GM12801 (cell line): ENCODE data around the gene PLA2G10.
"Not testable (repeated sequence)": the region's sequence is repeated elsewhere in the genome, so short reads cannot be mapped to it uniquely, and the experiment has no call there.

Experiments used
- TF ChIP-seq, protein P1 (sequence below): IDR thresholded peaks from one replicate; pipeline ENCODE4 v1.5.1; 2011; ENCODE audit warnings: control low read depth; ENCODE audit not compliant: insufficient read length; ENCODE audit errors: extremely low read depth

PLA2G10 gene, protein sequence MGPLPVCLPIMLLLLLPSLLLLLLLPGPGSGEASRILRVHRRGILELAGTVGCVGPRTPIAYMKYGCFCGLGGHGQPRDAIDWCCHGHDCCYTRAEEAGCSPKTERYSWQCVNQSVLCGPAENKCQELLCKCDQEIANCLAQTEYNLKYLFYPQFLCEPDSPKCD

DNA sequence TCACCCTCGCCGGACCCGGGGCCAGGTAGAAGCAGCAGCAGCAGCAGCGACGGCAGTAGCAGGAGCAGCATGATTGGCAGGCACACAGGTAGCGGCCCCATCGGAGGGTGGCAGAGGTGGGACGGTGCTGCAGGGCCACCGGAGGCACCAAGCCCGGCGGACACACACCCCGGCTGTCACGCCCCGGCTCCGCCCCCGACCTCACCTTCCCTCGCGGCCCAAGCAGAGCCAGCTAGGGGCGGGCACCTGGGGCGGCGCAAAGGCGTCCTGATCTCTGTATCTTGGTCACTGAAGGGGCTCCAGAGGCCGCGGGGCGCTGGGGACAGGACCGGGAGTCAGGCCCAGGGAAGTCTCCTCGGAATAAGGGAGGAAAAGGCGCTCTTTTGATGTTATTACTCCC, at the start of gene PLA2G10:
TSS of gene PLA2G10 (minus strand) at position 180 of the 400 bp plus-strand sequence. CDS start at position 101, 79 bp downstream.
- TF ChIP-seq, protein P1, sequence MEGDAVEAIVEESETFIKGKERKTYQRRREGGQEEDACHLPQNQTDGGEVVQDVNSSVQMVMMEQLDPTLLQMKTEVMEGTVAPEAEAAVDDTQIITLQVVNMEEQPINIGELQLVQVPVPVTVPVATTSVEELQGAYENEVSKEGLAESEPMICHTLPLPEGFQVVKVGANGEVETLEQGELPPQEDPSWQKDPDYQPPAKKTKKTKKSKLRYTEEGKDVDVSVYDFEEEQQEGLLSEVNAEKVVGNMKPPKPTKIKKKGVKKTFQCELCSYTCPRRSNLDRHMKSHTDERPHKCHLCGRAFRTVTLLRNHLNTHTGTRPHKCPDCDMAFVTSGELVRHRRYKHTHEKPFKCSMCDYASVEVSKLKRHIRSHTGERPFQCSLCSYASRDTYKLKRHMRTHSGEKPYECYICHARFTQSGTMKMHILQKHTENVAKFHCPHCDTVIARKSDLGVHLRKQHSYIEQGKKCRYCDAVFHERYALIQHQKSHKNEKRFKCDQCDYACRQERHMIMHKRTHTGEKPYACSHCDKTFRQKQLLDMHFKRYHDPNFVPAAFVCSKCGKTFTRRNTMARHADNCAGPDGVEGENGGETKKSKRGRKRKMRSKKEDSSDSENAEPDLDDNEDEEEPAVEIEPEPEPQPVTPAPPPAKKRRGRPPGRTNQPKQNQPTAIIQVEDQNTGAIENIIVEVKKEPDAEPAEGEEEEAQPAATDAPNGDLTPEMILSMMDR, result not testable (repeated sequence)

DNA sequence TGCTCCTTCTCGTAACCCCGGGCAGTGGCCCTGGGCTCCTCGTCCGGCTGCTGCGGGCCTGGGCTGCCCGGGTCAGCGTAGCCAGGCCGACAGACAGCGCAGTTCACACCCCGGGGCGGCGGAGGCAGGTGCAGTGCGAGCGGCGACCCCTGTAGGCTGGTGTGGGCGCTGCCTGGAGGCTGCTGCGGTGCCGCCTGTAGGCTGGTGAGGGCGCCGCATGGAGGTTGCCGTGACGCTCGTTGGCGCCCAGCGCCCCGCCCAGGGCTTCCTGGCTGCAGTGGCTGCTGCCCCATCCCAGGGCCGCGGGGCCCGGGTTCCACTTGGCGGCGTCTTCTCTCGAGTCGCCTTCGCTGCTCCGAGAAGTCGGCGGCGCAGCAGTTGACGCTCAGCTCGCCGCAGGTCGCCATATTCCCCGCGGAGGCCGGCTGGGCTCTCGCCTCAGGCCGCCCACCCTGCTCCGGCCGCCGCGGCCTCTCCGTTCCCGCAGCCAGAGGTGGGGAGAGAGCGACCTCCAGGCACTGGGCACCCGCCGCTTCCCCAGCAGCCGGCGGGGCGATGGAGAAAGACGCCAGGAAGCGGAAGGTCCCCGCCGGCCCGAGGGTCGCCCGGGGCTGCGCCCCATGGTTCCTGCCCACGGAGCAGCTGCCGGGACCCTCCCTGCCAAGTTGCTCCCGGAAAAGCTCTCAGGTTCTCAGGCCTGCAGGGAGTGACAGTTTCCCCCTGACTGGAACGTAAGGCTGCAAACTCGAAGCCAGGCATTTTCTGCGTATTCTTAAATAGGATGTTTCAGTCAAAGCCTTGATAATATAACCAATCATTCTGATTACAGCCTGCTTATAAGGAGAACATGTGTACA, 48.4 kb upstream of the PLA2G10 start, which contains the start of gene NPIPA2:
TSS of gene NPIPA2 (plus strand) at position 261 of the 856 bp plus-strand sequence. CDS start 5,533 bp downstream, outside the sequence.
- TF ChIP-seq, protein P1, result not testable (repeated sequence)

DNA sequence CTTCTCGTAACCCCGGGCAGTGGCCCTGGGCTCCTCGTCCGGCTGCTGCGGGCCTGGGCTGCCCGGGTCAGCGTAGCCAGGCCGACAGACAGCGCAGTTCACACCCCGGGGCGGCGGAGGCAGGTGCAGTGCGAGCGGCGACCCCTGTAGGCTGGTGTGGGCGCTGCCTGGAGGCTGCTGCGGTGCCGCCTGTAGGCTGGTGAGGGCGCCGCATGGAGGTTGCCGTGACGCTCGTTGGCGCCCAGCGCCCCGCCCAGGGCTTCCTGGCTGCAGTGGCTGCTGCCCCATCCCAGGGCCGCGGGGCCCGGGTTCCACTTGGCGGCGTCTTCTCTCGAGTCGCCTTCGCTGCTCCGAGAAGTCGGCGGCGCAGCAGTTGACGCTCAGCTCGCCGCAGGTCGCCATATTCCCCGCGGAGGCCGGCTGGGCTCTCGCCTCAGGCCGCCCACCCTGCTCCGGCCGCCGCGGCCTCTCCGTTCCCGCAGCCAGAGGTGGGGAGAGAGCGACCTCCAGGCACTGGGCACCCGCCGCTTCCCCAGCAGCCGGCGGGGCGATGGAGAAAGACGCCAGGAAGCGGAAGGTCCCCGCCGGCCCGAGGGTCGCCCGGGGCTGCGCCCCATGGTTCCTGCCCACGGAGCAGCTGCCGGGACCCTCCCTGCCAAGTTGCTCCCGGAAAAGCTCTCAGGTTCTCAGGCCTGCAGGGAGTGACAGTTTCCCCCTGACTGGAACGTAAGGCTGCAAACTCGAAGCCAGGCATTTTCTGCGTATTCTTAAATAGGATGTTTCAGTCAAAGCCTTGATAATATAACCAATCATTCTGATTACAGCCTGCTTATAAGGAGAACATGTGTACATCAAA, 9.3 kb upstream of the PLA2G10 start, which contains the start of gene NPIPA3:
TSS of gene NPIPA3 (plus strand) at position 256 of the 856 bp plus-strand sequence. CDS start 5,533 bp downstream, outside the sequence.
- TF ChIP-seq, protein P1, result not testable (repeated sequence)

DNA sequence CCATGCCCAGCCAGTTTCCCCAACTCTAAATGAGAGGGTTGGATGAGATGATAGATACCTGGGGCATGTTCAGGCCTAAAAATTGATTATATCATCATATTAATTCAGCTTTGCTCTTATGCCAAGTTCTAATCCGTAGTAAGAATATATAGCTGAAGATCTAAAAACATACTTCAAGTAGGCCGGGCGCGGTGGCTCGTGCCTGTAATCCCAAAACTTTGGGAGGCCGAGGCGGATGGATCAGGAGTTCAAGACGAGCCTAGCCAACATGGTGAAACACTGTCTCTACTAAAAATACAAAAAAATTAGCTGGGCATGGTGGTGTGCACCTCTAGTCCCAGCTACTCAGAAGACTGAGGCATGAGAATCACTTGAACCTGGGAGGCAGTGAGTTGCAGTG, 12.0 kb downstream of the PLA2G10 start:
- TF ChIP-seq, protein P1, result no peak

DNA sequence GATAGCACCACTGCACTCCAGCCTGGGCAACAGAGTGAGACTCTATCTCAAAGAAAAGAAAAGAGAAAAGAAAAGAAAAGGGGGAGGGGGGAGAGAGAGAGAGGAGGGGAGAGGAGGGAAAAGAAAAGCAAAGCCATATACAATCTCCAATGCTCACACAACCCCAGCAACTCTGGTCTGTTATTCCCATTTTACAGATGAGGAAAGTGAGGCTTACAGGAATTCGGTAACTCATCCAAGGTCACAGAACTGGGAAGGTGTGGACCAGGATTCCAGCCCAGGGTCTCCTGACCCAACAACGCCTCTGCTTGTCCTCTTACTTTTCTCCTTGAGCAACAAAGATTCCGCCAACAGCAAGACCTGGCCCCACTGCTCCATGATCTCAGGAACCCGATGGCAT, 13.0 kb downstream of the PLA2G10 start:
- TF ChIP-seq, protein P1, result no peak

DNA sequence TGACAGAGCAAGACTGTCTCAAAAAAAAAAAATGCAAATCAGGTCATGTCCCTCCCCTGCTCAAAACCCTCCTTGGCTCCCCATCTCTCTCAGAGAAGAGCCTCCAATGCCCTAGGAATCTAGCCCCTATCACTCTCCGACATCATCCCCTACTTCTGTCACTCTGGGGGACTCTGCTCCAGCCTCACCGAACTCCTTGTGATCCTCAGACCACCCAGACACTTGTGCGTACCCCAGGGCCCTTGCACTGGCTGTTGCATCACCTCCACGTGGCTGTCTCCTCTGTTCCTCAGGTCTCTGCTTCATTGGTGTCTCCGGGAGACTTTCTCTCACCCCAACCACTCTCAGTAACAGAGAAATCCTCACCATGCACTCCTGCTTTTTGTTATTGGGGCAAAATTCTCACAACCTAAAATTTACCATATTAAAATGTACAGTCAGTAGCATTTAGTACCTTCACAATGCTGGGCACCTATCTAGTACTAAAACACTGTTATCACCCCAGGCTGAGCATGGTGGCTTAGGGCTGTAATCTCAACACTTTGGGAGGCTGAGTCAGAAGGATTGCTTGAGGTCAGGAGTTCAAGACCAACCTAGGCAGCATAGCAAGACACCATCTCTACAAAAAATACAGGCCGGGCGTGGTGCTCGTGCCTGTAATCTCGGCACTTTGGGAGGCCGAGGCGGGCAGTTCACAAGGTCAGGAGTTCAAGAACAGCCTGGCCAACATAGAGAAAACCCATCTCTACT, 15.2 kb downstream of the PLA2G10 start:
- TF ChIP-seq, protein P1, result no peak
